ENCODE measurements around the gene ME3.

DNA sequence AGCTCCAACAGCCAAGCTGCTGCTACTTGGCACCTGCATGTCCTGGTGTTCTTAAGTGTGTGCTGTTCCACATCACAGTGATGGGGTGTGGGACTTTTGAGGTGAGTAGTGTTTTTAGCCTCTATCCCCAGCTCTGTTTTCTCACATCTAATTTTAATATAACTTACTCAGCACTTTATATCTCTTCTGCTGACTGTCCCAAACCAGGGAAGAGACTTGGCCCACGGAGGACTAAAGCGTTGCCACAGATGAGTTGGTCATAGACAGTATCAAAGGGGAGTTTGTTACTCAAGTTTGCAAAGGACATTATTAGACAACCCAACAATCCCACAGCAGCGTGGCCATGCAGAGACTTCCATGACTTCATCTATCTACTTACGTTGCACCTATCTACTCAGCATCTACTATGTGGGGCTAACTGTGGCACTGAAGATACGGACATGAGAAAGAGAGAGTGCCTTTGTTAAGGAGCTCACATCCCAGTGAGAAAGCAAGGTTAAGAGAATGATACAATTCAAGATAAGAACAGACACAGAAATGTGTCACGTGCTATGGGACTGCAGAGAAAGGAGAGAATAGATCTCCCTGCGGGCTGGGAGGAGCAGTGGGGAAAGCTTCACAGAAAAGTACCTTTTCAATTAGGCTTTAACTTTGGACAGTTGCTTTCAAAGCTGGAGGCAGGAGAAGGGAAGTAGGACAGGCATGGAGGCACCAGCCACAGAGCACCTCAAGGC, 82.4 kb downstream of the ME3 start:
- TF ChIP-seq, protein P1, sequence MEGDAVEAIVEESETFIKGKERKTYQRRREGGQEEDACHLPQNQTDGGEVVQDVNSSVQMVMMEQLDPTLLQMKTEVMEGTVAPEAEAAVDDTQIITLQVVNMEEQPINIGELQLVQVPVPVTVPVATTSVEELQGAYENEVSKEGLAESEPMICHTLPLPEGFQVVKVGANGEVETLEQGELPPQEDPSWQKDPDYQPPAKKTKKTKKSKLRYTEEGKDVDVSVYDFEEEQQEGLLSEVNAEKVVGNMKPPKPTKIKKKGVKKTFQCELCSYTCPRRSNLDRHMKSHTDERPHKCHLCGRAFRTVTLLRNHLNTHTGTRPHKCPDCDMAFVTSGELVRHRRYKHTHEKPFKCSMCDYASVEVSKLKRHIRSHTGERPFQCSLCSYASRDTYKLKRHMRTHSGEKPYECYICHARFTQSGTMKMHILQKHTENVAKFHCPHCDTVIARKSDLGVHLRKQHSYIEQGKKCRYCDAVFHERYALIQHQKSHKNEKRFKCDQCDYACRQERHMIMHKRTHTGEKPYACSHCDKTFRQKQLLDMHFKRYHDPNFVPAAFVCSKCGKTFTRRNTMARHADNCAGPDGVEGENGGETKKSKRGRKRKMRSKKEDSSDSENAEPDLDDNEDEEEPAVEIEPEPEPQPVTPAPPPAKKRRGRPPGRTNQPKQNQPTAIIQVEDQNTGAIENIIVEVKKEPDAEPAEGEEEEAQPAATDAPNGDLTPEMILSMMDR (IDR thresholded peaks at IDR 0.05): no peak
- no peak for TF ChIP-seq POLR2A (IDR thresholded peaks at IDR 0.05)
- no peak for TF ChIP-seq POLR2AphosphoS5 (IDR thresholded peaks at IDR 0.05; ENCODE audit: insufficient read depth in 1 of 2, low read depth in 1 of 2)

All from vagina (tissue), 2 donors.